HepG2 (cell line): ENCODE results near the gene MED9. TPM values are rescaled to one million over a fixed set of nuclear protein-coding genes. Genes with fewer than 3 reads are reported as not detected.

ENCODE experiments used
- ISL2 ChIP-seq: sonication (generic); formaldehyde crosslinking; IDR thresholded peaks from 2 replicates; pipeline ENCODE4 v1.5.0; 2020; ENCODE audit warnings: missing genetic modification reagents
- PTBP1 ChIP-seq: fragments of 200-400 bp; formaldehyde crosslinking; IDR thresholded peaks from 2 replicates; pipeline ENCODE4 v1.6.1; 2018; ENCODE audit warnings: low read length, low read depth; ENCODE audit not compliant: poor library complexity, severe bottlenecking
- RBM39 ChIP-seq: fragments of 200-400 bp; formaldehyde crosslinking; IDR thresholded peaks from one replicate; pipeline ENCODE4 v1.6.1; 2018; ENCODE audit warnings: antibody characterized with exemption, mild to moderate bottlenecking, low read depth, low read length; ENCODE audit not compliant: poor library complexity, severe bottlenecking
- USF2 ChIP-seq, 2 experiments: sonication (generic) in 1 of 2; formaldehyde crosslinking in 1 of 2; IDR thresholded peaks; 2 replicates each; pipeline versions ENCODE4 v1.5.1 to v1.6.1; 2011 to 2020; ENCODE audit warnings: borderline replicate concordance in 1 of 2, low read depth in 1 of 2, low read length in 1 of 2, mild to moderate bottlenecking in 1 of 2, missing genetic modification reagents in 1 of 2, moderate library complexity in 1 of 2
- ZBTB44 ChIP-seq: sonication (generic); formaldehyde crosslinking; IDR thresholded peaks from 2 replicates; pipeline ENCODE4 v1.4.0; 2020; ENCODE audit warnings: missing genetic modification reagents
- ZHX2 ChIP-seq, 2 experiments: sonication (generic) in 1 of 2; formaldehyde crosslinking in 1 of 2; IDR thresholded peaks; 2 replicates each; pipeline versions ENCODE4 v1.6.1 to v1.9.0; 2014 to 2022; ENCODE audit warnings: antibody characterized with exemption in 1 of 2, borderline replicate concordance in 1 of 2, inconsistent platforms in 1 of 2, low read depth in 1 of 2, missing genetic modification reagents in 1 of 2
- ZNF318 ChIP-seq: sonication (generic); formaldehyde crosslinking; IDR thresholded peaks from 2 replicates; pipeline ENCODE4 v1.4.0; 2020; ENCODE audit warnings: mild to moderate bottlenecking, missing genetic modification reagents
- polyA plus RNA-seq, 8 experiments: library from polyadenylated mRNA; depleted of rRNA in 3 of 8; stranded (reverse) in 7 of 8; unstranded in 1 of 8; fragments of >200 nt; fragmentation: Illumina TruSeq in 4 of 8; extraction: Trizol in 4 of 8; gene quantifications; 2 replicates each; pipeline versions ENCODE4 v1.2.1 to v1.2.3, GENCODE V29; 2011 to 2016; ENCODE audit warnings: low read depth in 4 of 8, missing spikeins in 1 of 8, mixed read lengths in 1 of 8; ENCODE audit not compliant: insufficient read depth in 1 of 8
- total RNA-seq, 5 experiments: library from RNA; depleted of rRNA; stranded (reverse); fragments of >200 nt; fragmentation: Illumina TruSeq; extraction: Trizol; gene quantifications; 2 replicates each; pipeline ENCODE4 v1.2.3, GENCODE V29; 2016; ENCODE audit warnings: low read depth in 1 of 5

The MED9 gene
- total and polyA plus RNA-seq, 2 of the 13 experiments (the other 11 are each of a cell fraction or from before 2014, with no cell fraction given) = 11.9 to 15.1 TPM

- TF ChIP-seq ZHX2 (IDR thresholded peaks at IDR 0.05; ENCODE audit: low read depth) (no peak), ZHX2 (CRISPR knock-in tag; IDR thresholded peaks at IDR 0.05; ENCODE audit: borderline replicate concordance) (no peak), ZNF318 (CRISPR knock-in tag) (no peak), ISL2 (CRISPR knock-in tag) (no peak), ZBTB44 (no peak), RBM39 (no peak), USF2 (IDR thresholded peaks at IDR 0.05; ENCODE audit: low read depth, low read length) (no peak), USF2 (CRISPR knock-in tag; IDR thresholded peaks at IDR 0.05; ENCODE audit: borderline replicate concordance) (no peak), PTBP1 (no peak)
Observed at GRCh38 chr17:17516941-17517720, 40.3 kb downstream of the MED9 start (continued).
